Activated naive CD4-positive, alpha-beta T cell treated with Interleukin-2 at 50 U/mL for 16 hours (primary cell): ENCODE data around the gene GAB1.

Source experiments
- DNase-seq: peaks from one replicate; pipeline ENCODE4 v3.0.0-alpha.2; 2020

GAB1 gene

GRCh38 chr4:143391261-143391660, 54.6 kb downstream of the GAB1 start:
- no peak for DNase-seq

GRCh38 chr4:143391895-143392294, 55.2 kb downstream of the GAB1 start:
- no peak for DNase-seq

- DNase-seq, result no peak
Observed at GRCh38 chr4:143393195-143393594, 56.5 kb downstream of the GAB1 start.

GRCh38 chr4:143394739-143395453, 58.2 kb downstream of the GAB1 start:
- DNase-seq, result no peak

- DNase-seq, result no peak
Observed at GRCh38 chr4:143396695-143397094, 60.0 kb downstream of the GAB1 start.

GRCh38 chr4:143397335-143397734, 60.7 kb downstream of the GAB1 start:
- no peak for DNase-seq

- no peak for DNase-seq
Observed at GRCh38 chr4:143397887-143398286, 61.2 kb downstream of the GAB1 start.

- DNase-seq, result no peak
Observed at GRCh38 chr4:143399113-143399949, 62.7 kb downstream of the GAB1 start.

GRCh38 chr4:143400082-143400481, 63.4 kb downstream of the GAB1 start:
- no peak for DNase-seq

GRCh38 chr4:143402776-143403552, 66.3 kb downstream of the GAB1 start:
- no peak for DNase-seq

- DNase-seq, result no peak
Observed at GRCh38 chr4:143403553-143403820, 66.8 kb downstream of the GAB1 start.

- DNase-seq, result no peak
Observed at GRCh38 chr4:143404555-143404954, 67.9 kb downstream of the GAB1 start.

- no peak for DNase-seq
Observed at GRCh38 chr4:143405075-143405730, 68.5 kb downstream of the GAB1 start.

- no peak for DNase-seq
Observed at GRCh38 chr4:143406523-143406922, 69.8 kb downstream of the GAB1 start.

- DNase-seq, result no peak
Observed at GRCh38 chr4:143407474-143407873, 70.8 kb downstream of the GAB1 start.

GRCh38 chr4:143407888-143408287, 71.2 kb downstream of the GAB1 start:
- no peak for DNase-seq

- DNase-seq, result no peak
Observed at GRCh38 chr4:143410015-143410414, 73.3 kb downstream of the GAB1 start.

GRCh38 chr4:143411527-143412419, 75.1 kb downstream of the GAB1 start:
- DNase-seq, result no peak

- no peak for DNase-seq
Observed at GRCh38 chr4:143412420-143412758, 75.7 kb downstream of the GAB1 start.

- no peak for DNase-seq
Observed at GRCh38 chr4:143417679-143418403, 81.2 kb downstream of the GAB1 start.

GRCh38 chr4:143420227-143420626, 83.6 kb downstream of the GAB1 start:
- no peak for DNase-seq

- DNase-seq, result no peak
Observed at GRCh38 chr4:143421609-143422008, 84.9 kb downstream of the GAB1 start.
